NCI-H510A (cell line): Measurements from ENCODE around the gene TMEM205.

Source experiments
- DNase-seq: peaks from one replicate; lab custom pipeline; 2025; lab: John Stamatoyannopoulos, UW

TMEM205 gene

DNA sequence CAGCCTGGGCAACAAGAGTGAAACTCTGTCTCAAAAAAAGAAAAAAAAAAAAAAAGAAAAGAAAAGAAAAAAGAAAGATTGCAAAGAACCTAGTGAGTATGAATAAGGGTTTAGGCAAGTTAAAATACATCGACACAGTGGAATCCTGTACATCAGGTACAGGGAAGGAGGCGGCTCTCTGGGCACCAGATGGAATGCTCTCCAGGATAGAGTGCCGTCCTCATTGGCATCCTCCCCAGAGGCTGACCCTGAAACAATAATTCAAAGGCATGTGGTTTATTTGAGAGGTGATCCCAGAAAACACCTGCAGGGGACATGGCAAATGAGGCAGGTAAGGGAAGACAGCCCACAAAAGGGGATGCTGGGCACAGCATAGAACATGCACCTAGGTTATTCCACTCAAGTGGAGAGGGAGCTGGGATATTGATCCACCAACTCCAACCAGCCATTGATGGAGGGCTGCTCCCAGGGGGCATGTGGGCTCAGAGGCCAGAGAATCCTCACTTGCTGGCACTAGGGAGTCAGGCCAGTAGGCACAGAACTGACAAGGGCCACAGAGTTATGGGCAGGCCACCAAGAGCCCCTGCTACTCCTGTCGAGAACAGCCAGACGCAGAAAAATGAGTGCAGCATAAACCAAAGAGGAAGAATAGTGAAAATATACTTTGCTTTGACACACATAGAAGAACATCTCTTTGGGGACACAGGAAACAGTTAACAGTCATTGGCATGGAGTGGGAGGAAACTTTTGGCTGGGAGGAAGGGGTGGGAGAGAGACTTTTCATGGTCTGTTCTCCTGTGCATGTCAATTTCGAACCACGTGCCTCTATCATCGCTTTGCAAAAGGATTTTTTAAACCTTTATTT is 45.9 kb downstream of the TMEM205 start:
- DNase-seq: no peak

DNA sequence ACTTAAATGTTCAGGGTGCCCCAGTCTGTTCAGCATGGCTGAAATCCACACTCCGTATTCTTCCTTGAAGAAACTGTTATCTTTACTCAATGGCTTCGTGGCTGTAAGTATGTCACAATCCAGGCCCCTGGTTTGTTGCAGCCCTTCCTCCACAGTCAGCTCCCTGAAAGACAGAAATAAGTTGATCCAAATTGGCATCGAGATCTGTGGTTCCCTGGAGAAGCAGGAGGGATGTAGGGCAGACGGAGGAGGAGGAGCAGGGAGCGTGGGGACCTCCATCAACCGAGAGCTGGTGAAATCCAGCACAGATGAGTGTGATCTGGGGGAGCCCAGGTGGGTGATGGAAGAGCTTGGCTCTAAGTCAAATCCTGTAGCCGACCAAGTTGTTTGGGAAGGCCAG is 49.8 kb downstream of the TMEM205 start:
- no peak for DNase-seq

DNA sequence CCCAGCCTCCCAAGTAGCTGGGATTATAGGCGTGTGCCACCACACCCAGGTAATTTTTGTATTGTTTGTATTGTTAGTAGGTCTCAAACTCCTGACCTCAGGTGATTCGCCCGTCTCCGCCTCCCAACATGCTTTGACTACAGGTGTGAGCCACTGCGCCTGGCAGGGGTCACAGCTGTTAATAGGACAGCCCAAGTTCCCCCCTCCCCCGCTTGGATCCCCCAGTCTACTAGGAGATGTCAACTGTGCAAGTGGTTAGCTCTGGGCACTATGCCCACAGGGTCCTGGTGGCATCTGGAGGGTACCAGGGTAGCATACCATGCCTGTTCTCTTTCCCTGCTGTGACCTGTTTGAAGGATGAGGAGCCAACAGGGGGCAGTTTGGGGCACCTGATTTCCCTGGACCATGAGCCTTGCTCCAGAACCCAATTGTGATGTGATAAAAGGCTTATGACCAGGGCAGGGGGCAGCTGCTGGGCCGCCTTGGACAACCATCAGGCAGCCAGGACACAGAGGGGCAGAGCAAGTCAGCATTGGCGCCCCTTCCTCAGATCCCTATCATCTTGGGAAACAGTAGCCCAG is 50.3 kb downstream of the TMEM205 start, which contains the start of gene TSPAN16:
TSS of gene TSPAN16 (plus strand) at position 496 of the 581 bp plus-strand sequence. CDS start 138 bp downstream, outside the sequence.
- no peak for DNase-seq

DNA sequence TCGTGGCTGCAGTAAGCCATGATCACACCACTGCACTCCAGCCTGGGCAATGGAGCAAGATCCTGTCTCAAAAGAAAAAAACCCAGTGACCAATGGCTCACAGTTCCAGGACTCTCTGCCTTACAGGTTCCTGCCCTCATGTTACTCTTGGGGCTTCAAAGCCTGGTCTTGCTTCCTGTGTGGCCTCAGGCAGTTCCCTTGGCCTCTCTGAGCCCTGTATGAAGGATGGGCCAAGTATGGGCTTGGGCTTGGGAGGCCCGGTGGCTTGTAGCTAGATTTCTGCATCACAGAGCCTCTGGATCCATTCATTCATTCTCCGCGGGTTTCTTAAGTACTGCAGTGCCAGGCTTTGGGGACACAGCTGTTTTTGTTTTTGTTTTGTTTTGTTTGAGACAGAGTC is 50.9 kb downstream of the TMEM205 start:
- no peak for DNase-seq

DNA sequence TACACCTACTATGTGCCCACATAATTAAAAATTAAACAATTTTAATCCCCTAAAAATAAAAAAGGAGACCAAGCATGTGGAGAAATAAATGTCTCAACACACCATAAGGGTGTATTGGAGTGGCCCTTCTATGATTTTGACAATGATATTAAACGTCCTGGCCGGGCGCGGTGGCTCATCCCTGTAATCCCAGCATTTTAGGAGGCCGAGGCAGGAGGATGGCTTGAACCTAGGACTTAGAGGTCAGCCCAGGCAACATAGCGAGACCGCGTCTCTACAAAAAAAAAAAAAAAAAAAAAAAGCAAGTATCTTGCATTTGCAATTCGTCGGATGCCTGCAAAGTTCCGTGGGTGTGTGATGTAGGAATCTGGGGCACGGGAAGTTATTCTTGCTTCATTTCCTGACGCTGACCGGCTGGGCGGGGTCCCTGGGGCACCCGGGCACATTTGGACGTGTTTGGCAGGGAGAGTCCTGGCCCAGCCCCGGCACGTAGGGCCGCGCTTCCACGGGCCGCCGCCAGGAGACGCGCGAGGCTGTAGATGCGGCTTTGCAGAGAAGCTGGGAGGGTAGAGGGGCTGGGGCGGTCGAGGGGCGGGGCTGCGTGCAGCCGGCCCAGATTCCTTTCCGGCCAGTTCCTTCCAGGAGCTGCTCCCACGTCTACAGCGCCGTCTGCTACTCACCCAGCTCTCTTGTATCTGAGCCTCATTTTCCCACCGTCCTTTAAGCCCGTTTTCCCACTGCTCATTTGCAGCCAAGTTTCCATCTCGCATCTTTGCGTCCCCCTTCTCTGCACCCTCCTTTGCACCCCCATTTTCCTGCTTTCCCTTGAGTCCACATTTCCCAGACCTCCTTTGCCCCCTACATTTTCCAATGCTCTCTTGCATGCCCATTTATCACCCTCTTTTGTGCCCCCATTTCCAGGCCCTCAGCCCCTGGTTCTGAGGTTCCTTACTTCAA is 52.4 kb downstream of the TMEM205 start:
- DNase-seq: peak; percentile 66
